Loucy (cell line): ENCODE results near the gene PPIG.

Source experiments
- CTCF ChIP-seq: fragments of 200-600 bp; sonication (generic); conservative IDR thresholded peaks from 2 replicates; pipeline ENCODE4 v1.5.1; 2014; ENCODE audit warnings: mild to moderate bottlenecking, antibody characterized with exemption, low read length
- EZH2phosphoT487 ChIP-seq: fragments of 200-600 bp; IDR thresholded peaks from 2 replicates; pipeline ENCODE4 v1.6.1; 2018; ENCODE audit warnings: antibody characterized with exemption, mild to moderate bottlenecking, moderate library complexity, borderline replicate concordance

GRCh38 chr2:169579044-169579443 is 5.1 kb upstream of the PPIG start:
- TF ChIP-seq CTCF (no peak), EZH2phosphoT487 (no peak)
